ENCODE measurements around the gene EPB41L4B. TPM values are rescaled to one million over a fixed set of nuclear protein-coding genes. Genes with fewer than 3 reads are reported as not detected.

The EPB41L4B gene
- total RNA-seq, 4 donors from 2014 or later = under 0.01 to 3.9 (median 1.5) TPM

GRCh38 chr9:109249615-109250014, 71.2 kb downstream of the EPB41L4B start:
- H3K27ac ChIP-seq = no peak overlapping the region
- H3K36me3 ChIP-seq = no peaks in the 10 kb centered on the region
- H3K4me1 ChIP-seq = no peaks in the 10 kb centered on the region
- H3K27me3 ChIP-seq = no peaks in the 10 kb centered on the region
- no peak for TF ChIP-seq POLR2A (IDR thresholded peaks at IDR 0.05)
- TF ChIP-seq CTCF (IDR thresholded peaks at IDR 0.05) = no peak
- DNase-seq = no peak
- H3K4me3 ChIP-seq = no peak overlapping the region
- intact Hi-C loops (cut with DNase I; ENCODE audit: low total_unique reads) = loop anchor here (5.0 kb wide), 1 partner anchor 73 kb away; the partner anchor contains the start of gene EPB41L4B
- H3K9me3 ChIP-seq = no peaks in the 10 kb centered on the region

GRCh38 chr9:109248133-109248581, 72.7 kb downstream of the EPB41L4B start:
- no peaks in the 10 kb centered on the region for H3K4me1 ChIP-seq
- H3K36me3 ChIP-seq = no peaks in the 10 kb centered on the region
- H3K4me3 ChIP-seq = no peak overlapping the region
- no peaks in the 10 kb centered on the region for H3K27me3 ChIP-seq
- DNase-seq = no peak
- TF ChIP-seq POLR2A (IDR thresholded peaks at IDR 0.05) (no peak), CTCF (IDR thresholded peaks at IDR 0.05) (no peak)
- H3K9me3 ChIP-seq = no peaks in the 10 kb centered on the region
- H3K27ac ChIP-seq = no peak overlapping the region
- intact Hi-C loops (cut with DNase I; ENCODE audit: low total_unique reads) = loop anchor here (5.0 kb wide), 1 partner anchor 74 kb away; the partner anchor contains the start of gene EPB41L4B

GRCh38 chr9:109247228-109247627, 73.6 kb downstream of the EPB41L4B start:
- Histone ChIP-seq H3K27me3 (no peaks in the 10 kb centered on the region), H3K36me3 (no peaks in the 10 kb centered on the region), H3K9me3 (no peaks in the 10 kb centered on the region), H3K4me3 (no peak overlapping the region), H3K4me1 (no peaks in the 10 kb centered on the region), H3K27ac (no peak overlapping the region)
- DNase-seq = no peak
- intact Hi-C loops (cut with DNase I; ENCODE audit: low total_unique reads) = loop anchor here (5.0 kb wide), 1 partner anchor 75 kb away; the partner anchor contains the start of gene EPB41L4B
- TF ChIP-seq POLR2A (IDR thresholded peaks at IDR 0.05) (no peak), CTCF (IDR thresholded peaks at IDR 0.05) (no peak)

GRCh38 chr9:109246533-109246932, 74.3 kb downstream of the EPB41L4B start:
- Histone ChIP-seq H3K4me1 (no peaks in the 10 kb centered on the region), H3K4me3 (no peak overlapping the region), H3K9me3 (no peaks in the 10 kb centered on the region), H3K36me3 (no peaks in the 10 kb centered on the region), H3K27ac (no peak overlapping the region), H3K27me3 (no peaks in the 10 kb centered on the region)
- intact Hi-C loops (cut with DNase I; ENCODE audit: low total_unique reads) = loop anchor here (5.0 kb wide), 1 partner anchor 76 kb away; the partner anchor contains the start of gene EPB41L4B
- no peak for DNase-seq
- no peak for TF ChIP-seq CTCF (IDR thresholded peaks at IDR 0.05)

- intact Hi-C loops (cut with DNase I; ENCODE audit: low total_unique reads) = loop anchor here (5.0 kb wide), 1 partner anchor 77 kb away; the partner anchor contains the start of gene EPB41L4B
Observed at GRCh38 chr9:109245310-109245897, 75.5 kb downstream of the EPB41L4B start.

More at GRCh38 chr9:109245310-109245897, 75.5 kb downstream of the EPB41L4B start:
- H3K4me1 ChIP-seq = no peaks in the 10 kb centered on the region
- H3K36me3 ChIP-seq = no peaks in the 10 kb centered on the region
- DNase-seq = no peak
- no peaks in the 10 kb centered on the region for H3K9me3 ChIP-seq
- TF ChIP-seq CTCF (IDR thresholded peaks at IDR 0.05) = no peak
- TF ChIP-seq POLR2A (IDR thresholded peaks at IDR 0.05) = no peak
- no peak overlapping the region for H3K4me3 ChIP-seq
- no peak overlapping the region for H3K27ac ChIP-seq
- H3K27me3 ChIP-seq = no peaks in the 10 kb centered on the region
